C4-2B (cell line): Measurements from ENCODE around the gene FLT3LG.

ENCODE experiments used
- CTCF ChIP-seq: fragments of 450-650 bp; conservative IDR thresholded peaks from 2 replicates; pipeline ENCODE4 v1.5.1; 2017; ENCODE audit warnings: mild to moderate bottlenecking
- ZFX ChIP-seq: fragments of 450-650 bp; IDR thresholded peaks from 2 replicates; pipeline ENCODE4 v1.6.1; 2017

DNA sequence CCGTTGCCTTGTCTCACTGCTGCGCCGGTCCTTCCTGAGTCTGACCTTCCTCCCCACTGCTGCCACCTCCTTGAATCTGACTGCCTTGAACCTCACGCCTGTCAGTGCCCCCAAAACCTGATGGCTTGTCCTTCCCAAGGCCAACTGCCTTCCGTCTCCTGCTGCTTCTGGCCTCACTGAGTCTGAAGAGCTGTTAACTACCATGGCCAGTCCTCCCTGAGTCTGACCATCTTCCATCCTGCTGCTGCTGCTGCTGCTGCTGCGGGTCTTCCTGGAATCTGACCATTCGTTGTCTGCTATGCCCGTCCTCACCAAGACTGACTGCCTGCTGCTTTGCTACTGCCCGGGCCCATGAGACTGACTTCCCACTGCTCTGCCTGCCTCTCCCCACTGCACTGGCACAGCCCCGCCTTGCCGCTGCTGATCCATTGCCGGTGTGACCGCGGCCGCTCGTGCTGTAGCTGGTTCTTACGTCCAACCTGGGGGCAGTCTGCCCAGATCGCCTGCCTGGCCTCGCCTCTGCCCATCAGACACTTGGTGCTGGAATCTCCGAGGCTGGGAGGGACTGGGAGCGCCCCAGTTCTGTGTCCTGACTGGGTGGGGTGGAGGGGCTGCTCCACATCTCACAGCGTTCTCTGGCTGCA, 50.9 kb downstream of the FLT3LG start:
- no peak for TF ChIP-seq ZFX
- no peak for TF ChIP-seq CTCF
